HEK293 (cell line): Measurements from ENCODE around the gene ZNF24.

ENCODE experiments used
- GLIS1 ChIP-seq: fragments of 450-650 bp; formaldehyde crosslinking; IDR thresholded peaks from 2 replicates; pipeline ENCODE4 v1.5.1; 2016; ENCODE audit warnings: missing biosample characterization, missing genetic modification characterization
- GLIS2 ChIP-seq: fragments of 450-650 bp; formaldehyde crosslinking; IDR thresholded peaks from 2 replicates; pipeline ENCODE4 v1.5.1; 2016; ENCODE audit warnings: missing biosample characterization, missing genetic modification characterization
- PATZ1 ChIP-seq: fragments of 450-650 bp; formaldehyde crosslinking; IDR thresholded peaks from 2 replicates; pipeline ENCODE4 v1.5.1; 2016; ENCODE audit warnings: missing biosample characterization, missing genetic modification characterization
- PBX3 ChIP-seq: sonication (generic); formaldehyde crosslinking; IDR thresholded peaks from 2 replicates; pipeline ENCODE4 v1.8.1; 2022; ENCODE audit warnings: mild to moderate bottlenecking, moderate library complexity, missing genetic modification reagents
- SCRT2 ChIP-seq: fragments of 450-650 bp; formaldehyde crosslinking; IDR thresholded peaks from 2 replicates; pipeline ENCODE4 v1.5.1; 2016; ENCODE audit warnings: missing biosample characterization, missing genetic modification characterization
- YY2 ChIP-seq: fragments of 450-650 bp; formaldehyde crosslinking; IDR thresholded peaks from 2 replicates; pipeline ENCODE4 v1.5.1; 2016; ENCODE audit warnings: missing biosample characterization, missing genetic modification characterization
- ZBTB10 ChIP-seq: fragments of 450-650 bp; formaldehyde crosslinking; IDR thresholded peaks from 2 replicates; pipeline ENCODE4 v1.5.1; 2016; ENCODE audit warnings: missing biosample characterization, missing genetic modification characterization
- ZBTB11 ChIP-seq: fragments of 450-650 bp; formaldehyde crosslinking; conservative IDR thresholded peaks from 2 replicates; pipeline ENCODE4 v1.5.1; 2016; ENCODE audit warnings: low read depth, missing biosample characterization, missing genetic modification characterization
- ZBTB21 ChIP-seq: fragments of 450-650 bp; formaldehyde crosslinking; IDR thresholded peaks from 2 replicates; pipeline ENCODE4 v1.5.1; 2017; ENCODE audit warnings: missing biosample characterization, missing genetic modification characterization
- ZBTB26 ChIP-seq: fragments of 450-650 bp; formaldehyde crosslinking; optimal IDR thresholded peaks from 2 replicates; pipeline ENCODE3; 2016; ENCODE audit warnings: missing biosample characterization, mild to moderate bottlenecking, missing genetic modification characterization
- ZEB2 ChIP-seq: fragments of 450-650 bp; formaldehyde crosslinking; IDR thresholded peaks from 2 replicates; pipeline ENCODE4 v1.5.1; 2016; ENCODE audit warnings: missing biosample characterization, missing genetic modification characterization
- ZNF133 ChIP-seq: fragments of 450-650 bp; formaldehyde crosslinking; IDR thresholded peaks from 2 replicates; pipeline ENCODE4 v1.5.1; 2016; ENCODE audit warnings: missing biosample characterization, missing genetic modification characterization
- ZNF169 ChIP-seq: fragments of 450-650 bp; formaldehyde crosslinking; IDR thresholded peaks from 2 replicates; pipeline ENCODE4 v1.5.1; 2016; ENCODE audit warnings: missing biosample characterization, missing genetic modification characterization
- ZNF2 ChIP-seq: fragments of 450-650 bp; formaldehyde crosslinking; IDR thresholded peaks from 2 replicates; pipeline ENCODE4 v1.5.1; 2016; ENCODE audit warnings: missing biosample characterization, missing genetic modification characterization
- ZNF221 ChIP-seq: fragments of 450-650 bp; formaldehyde crosslinking; IDR thresholded peaks from 2 replicates; pipeline ENCODE4 v1.5.1; 2017; ENCODE audit warnings: missing biosample characterization, missing genetic modification characterization, borderline replicate concordance
- ZNF341 ChIP-seq: fragments of 450-650 bp; formaldehyde crosslinking; IDR thresholded peaks from 2 replicates; pipeline ENCODE4; 2016; ENCODE audit warnings: low read depth, missing biosample characterization, missing genetic modification characterization
- ZNF354C ChIP-seq: fragments of 450-650 bp; formaldehyde crosslinking; IDR thresholded peaks from 2 replicates; pipeline ENCODE4 v1.5.1; 2016; ENCODE audit warnings: missing biosample characterization, missing genetic modification characterization, low read depth, borderline replicate concordance
- ZNF362 ChIP-seq: fragments of 450-650 bp; formaldehyde crosslinking; IDR thresholded peaks from 2 replicates; pipeline ENCODE4 v1.5.1; 2016; ENCODE audit warnings: missing biosample characterization, missing genetic modification characterization
- ZNF394 ChIP-seq: fragments of 450-650 bp; formaldehyde crosslinking; IDR thresholded peaks from 2 replicates; pipeline ENCODE4 v1.5.1; 2016; ENCODE audit warnings: missing biosample characterization, missing genetic modification characterization, mild to moderate bottlenecking, moderate library complexity, borderline replicate concordance
- ZNF398 ChIP-seq: fragments of 450-650 bp; formaldehyde crosslinking; IDR thresholded peaks from 2 replicates; pipeline ENCODE4 v1.5.1; 2017; ENCODE audit warnings: missing biosample characterization, missing genetic modification characterization
- ZNF510 ChIP-seq: fragments of 450-650 bp; formaldehyde crosslinking; IDR thresholded peaks from 2 replicates; pipeline ENCODE4 v1.5.1; 2018; ENCODE audit warnings: mild to moderate bottlenecking, missing genetic modification characterization, missing biosample characterization; ENCODE audit not compliant: insufficient replicate concordance
- ZNF514 ChIP-seq: fragments of 450-650 bp; formaldehyde crosslinking; IDR thresholded peaks from 2 replicates; pipeline ENCODE4 v1.5.1; 2016; ENCODE audit warnings: missing biosample characterization, missing genetic modification characterization
- ZNF626 ChIP-seq: fragments of 450-650 bp; sonication (Bioruptor Pico); formaldehyde crosslinking; IDR thresholded peaks from 2 replicates; pipeline ENCODE4 v1.5.1; 2018; ENCODE audit warnings: missing biosample characterization, missing genetic modification characterization, inconsistent platforms
- ZNF747 ChIP-seq: fragments of 450-650 bp; formaldehyde crosslinking; IDR thresholded peaks from 2 replicates; pipeline ENCODE4 v1.5.1; 2016; ENCODE audit warnings: missing biosample characterization, missing genetic modification characterization
- ZNF777 ChIP-seq: fragments of 450-650 bp; formaldehyde crosslinking; IDR thresholded peaks from 2 replicates; pipeline ENCODE4 v1.5.1; 2017; ENCODE audit warnings: missing biosample characterization, missing genetic modification characterization, borderline replicate concordance

The ZNF24 gene

GRCh38 chr18:35290094-35290735 is 54.0 kb downstream of the ZNF24 start, which contains the start of gene ZSCAN30 (continued):
- TF ChIP-seq PBX3 (no peak), ZNF398 (tag by site-specific recombination) (peak; percentile 27; the same call in 1 of the 2 replicates), ZNF626 (tag by site-specific recombination) (no peak), ZNF2 (tag by site-specific recombination) (peak; percentile 81), GLIS1 (no peak), YY2 (peak; percentile 87), PATZ1 (peak; percentile 67), ZNF514 (tag by site-specific recombination) (no peak), ZEB2 (tag by site-specific recombination) (peak; percentile 75; the same call in 1 of the 2 replicates), ZNF747 (tag by site-specific recombination) (no peak), ZNF341 (tag by site-specific recombination) (0 out of 2 replicates have a peak, but pooled peaks have one; percentile 12), ZBTB10 (tag by site-specific recombination) (no peak; the same call in 1 of the 2 replicates), ZNF169 (no peak), ZNF354C (tag by site-specific recombination) (no peak), GLIS2 (no peak), ZNF777 (tag by site-specific recombination) (peak; percentile 60; the same call in 1 of the 2 replicates), ZNF221 (no peak), ZNF510 (tag by site-specific recombination) (no peak), ZNF394 (tag by site-specific recombination) (peak; percentile 73), ZBTB21 (tag by site-specific recombination) (peak; percentile 45; the same call in 1 of the 2 replicates), ZNF133 (no peak), ZNF362 (tag by site-specific recombination) (no peak), ZBTB26 (tag by site-specific recombination) (no peak), ZBTB11 (tag by site-specific recombination) (peak; percentile 82), SCRT2 (no peak)
